ENCODE data around the gene CLIC1.

The CLIC1 gene

GRCh38 chr6:31769684-31770371, 33.5 kb upstream of the CLIC1 start (continued):
- TF ChIP-seq PATZ1 (tag by site-specific recombination; IDR thresholded peaks at IDR 0.05) (peak; percentile 74), TRIM28 (IDR thresholded peaks at IDR 0.05; ENCODE audit: borderline replicate concordance, low read length) (no peak), ZNF488 (tag by site-specific recombination; IDR thresholded peaks at IDR 0.05) (no peak), SCRT2 (tag by site-specific recombination; IDR thresholded peaks at IDR 0.05) (peak; percentile 23; the same call in 1 of the 2 replicates), ZNF670 (tag by site-specific recombination; IDR thresholded peaks at IDR 0.05; ENCODE audit: low read depth) (no peak), ZNF146 (tag by site-specific recombination; IDR thresholded peaks at IDR 0.05) (no peak), ZNF394 (tag by site-specific recombination; IDR thresholded peaks at IDR 0.05; ENCODE audit: borderline replicate concordance) (no peak), ZNF211 (tag by site-specific recombination; IDR thresholded peaks at IDR 0.05; ENCODE audit: low read depth) (no peak), ZEB2 (tag by site-specific recombination; IDR thresholded peaks at IDR 0.05) (0 out of 2 replicates have a peak, but pooled peaks have one; percentile 49), SP3 (tag by site-specific recombination; IDR thresholded peaks at IDR 0.05) (peak; percentile 42; the same call in 1 of the 2 replicates), ZNF2 (tag by site-specific recombination; IDR thresholded peaks at IDR 0.05) (peak; percentile 45; the same call in 1 of the 2 replicates), ZFP69B (tag by site-specific recombination; IDR thresholded peaks at IDR 0.05) (0 out of 2 replicates have a peak, but pooled peaks have one; percentile 32), PRDM6 (tag by site-specific recombination; IDR thresholded peaks at IDR 0.05) (no peak), ZNF37A (tag by site-specific recombination; IDR thresholded peaks at IDR 0.05) (no peak), ZSCAN16 (tag by site-specific recombination; IDR thresholded peaks at IDR 0.05) (no peak), REPIN1 (tag by site-specific recombination; IDR thresholded peaks at IDR 0.05; ENCODE audit: low read depth) (0 out of 2 replicates have a peak, but pooled peaks have one; percentile 19), MYNN (tag by site-specific recombination; IDR thresholded peaks at IDR 0.05; ENCODE audit: borderline replicate concordance) (no peak), ZNF341 (tag by site-specific recombination; IDR thresholded peaks at IDR 0.05; ENCODE audit: low read depth) (peak; percentile 76), KLF7 (tag by site-specific recombination; IDR thresholded peaks at IDR 0.05; ENCODE audit: borderline replicate concordance) (no peak), ZNF449 (tag by site-specific recombination; IDR thresholded peaks at IDR 0.05) (no peak), GLI2 (tag by site-specific recombination; IDR thresholded peaks at IDR 0.05; ENCODE audit: borderline replicate concordance, low read depth) (no peak), ZBTB17 (tag by site-specific recombination; IDR thresholded peaks at IDR 0.05) (peak; percentile 56; the same call in 1 of the 2 replicates), KLF16 (tag by site-specific recombination; IDR thresholded peaks at IDR 0.05) (peak; percentile 60), ZNF692 (tag by site-specific recombination; IDR thresholded peaks at IDR 0.05) (0 out of 2 replicates have a peak, but pooled peaks have one; percentile 31), ZNF600 (tag by site-specific recombination; IDR thresholded peaks at IDR 0.05) (no peak), ZBTB8A (tag by site-specific recombination; IDR thresholded peaks at IDR 0.05) (0 out of 2 replicates have a peak, but pooled peaks have one; percentile 36), ZNF654 (tag by site-specific recombination; IDR thresholded peaks at IDR 0.05; ENCODE audit: low read depth) (peak; percentile 62), HOXC10 (CRISPR knock-in tag; IDR thresholded peaks at IDR 0.05) (no peak), ZBTB49 (tag by site-specific recombination; IDR thresholded peaks at IDR 0.05; ENCODE audit: low read depth) (no peak), ZBTB21 (tag by site-specific recombination; IDR thresholded peaks at IDR 0.05) (no peak)

Measured in HEK293 (cell line).